Liver (tissue), 9 donors: ENCODE results near the gene PDE4D. TPM values are rescaled to one million over a fixed set of nuclear protein-coding genes. Genes with fewer than 3 reads are reported as not detected.

ENCODE experiments used
- DNase-seq: peaks from one replicate; pipeline ENCODE4 v3.0.0-alpha.2; 2017; ENCODE audit warnings: low spot score
- H3K27ac ChIP-seq, 2 donors: one replicate each; pipeline ENCODE4 v1.7.0; 2013; ENCODE audit warnings: inconsistent platforms in 2 of 2, low read length in 2 of 2, control low read depth in 1 of 2, low read depth in 1 of 2, mild to moderate bottlenecking in 1 of 2
- H3K27me3 ChIP-seq, 4 donors: one replicate each; pipeline versions ENCODE4 v1.6.1 to v1.7.0; 2013; ENCODE audit warnings: low read length in 3 of 4, inconsistent platforms in 1 of 4, mild to moderate bottlenecking in 1 of 4, moderate library complexity in 1 of 4; ENCODE audit not compliant: control insufficient read depth in 4 of 4, insufficient read depth in 4 of 4
- H3K36me3 ChIP-seq, 4 donors: one replicate each; pipeline versions ENCODE4 v1.6.1 to v1.7.0; 2013; ENCODE audit warnings: low read length in 3 of 4, mild to moderate bottlenecking in 3 of 4, low read depth in 1 of 4, moderate library complexity in 1 of 4; ENCODE audit not compliant: control insufficient read depth in 4 of 4, insufficient read depth in 3 of 4
- H3K4me1 ChIP-seq, 4 donors: one replicate each; pipeline versions ENCODE4 v1.6.1 to v1.7.0; 2013; ENCODE audit warnings: low read length in 3 of 4, mild to moderate bottlenecking in 3 of 4, moderate library complexity in 1 of 4; ENCODE audit not compliant: control insufficient read depth in 4 of 4, insufficient read depth in 4 of 4
- H3K4me3 ChIP-seq, 3 donors: one replicate each; pipeline versions ENCODE4 v1.6.1 to v1.7.0; 2013; ENCODE audit warnings: low read length in 3 of 3, control low read depth in 1 of 3, low read depth in 1 of 3, mild to moderate bottlenecking in 1 of 3
- H3K9ac ChIP-seq, 2 donors: one replicate each; pipeline ENCODE4 v1.7.0; 2013; ENCODE audit warnings: low read length in 2 of 2, mild to moderate bottlenecking in 2 of 2, moderate library complexity in 2 of 2, control low read depth in 1 of 2, low read depth in 1 of 2
- H3K9me3 ChIP-seq, 4 donors: one replicate each; pipeline versions ENCODE4 v1.6.1 to v1.7.0; 2013; ENCODE audit warnings: low read length in 3 of 4; ENCODE audit not compliant: control insufficient read depth in 4 of 4
- ATF3 ChIP-seq: IDR thresholded peaks from 2 replicates; pipeline ENCODE4 v1.6.1; 2016; ENCODE audit warnings: antibody characterized with exemption
- CTCF ChIP-seq: fragments of 150-350 bp; IDR thresholded peaks from 2 replicates; pipeline ENCODE4 v1.5.1; 2017; ENCODE audit warnings: improper control_type of control experiment, low read depth, low read length; ENCODE audit not compliant: missing input control
- EGR1 ChIP-seq, 2 donors: IDR thresholded peaks; 2 replicates each; pipeline ENCODE4 v1.6.1; 2016 to 2018; ENCODE audit warnings: antibody characterized with exemption in 2 of 2, low read depth in 2 of 2
- FOXA1 ChIP-seq: IDR thresholded peaks from 2 replicates; pipeline ENCODE4 v1.6.1; 2016; ENCODE audit warnings: antibody characterized with exemption
- FOXA2 ChIP-seq: IDR thresholded peaks from 2 replicates; pipeline ENCODE4 v1.6.1; 2016; ENCODE audit warnings: antibody characterized with exemption
- GABPA ChIP-seq, 2 donors: IDR thresholded peaks in 1 of 2; conservative IDR thresholded peaks in 1 of 2; 2 replicates each; pipeline ENCODE4 v1.6.1; 2016; ENCODE audit warnings: antibody characterized with exemption in 2 of 2, mild to moderate bottlenecking in 1 of 2, moderate library complexity in 1 of 2
- HNF4A ChIP-seq, 2 donors: conservative IDR thresholded peaks; 2 replicates each; pipeline ENCODE4 v1.6.1; 2016; ENCODE audit warnings: antibody characterized with exemption in 2 of 2, mild to moderate bottlenecking in 2 of 2
- HNF4G ChIP-seq: IDR thresholded peaks from 2 replicates; pipeline ENCODE4 v1.6.1; 2016; ENCODE audit warnings: antibody characterized with exemption
- JUND ChIP-seq, 2 donors: IDR thresholded peaks; 2 replicates each; pipeline ENCODE4 v1.6.1; 2016; ENCODE audit warnings: antibody characterized with exemption in 2 of 2
- MAX ChIP-seq: IDR thresholded peaks from 2 replicates; pipeline ENCODE4 v1.6.1; 2016; ENCODE audit warnings: antibody characterized with exemption
- RAD21 ChIP-seq, 2 donors: IDR thresholded peaks; 2 replicates each; pipeline ENCODE4 v1.6.1; 2016; ENCODE audit warnings: antibody characterized with exemption in 2 of 2, mild to moderate bottlenecking in 2 of 2
- RXRA ChIP-seq, 2 donors: IDR thresholded peaks; 2 replicates each; pipeline ENCODE4 v1.6.1; 2017 to 2018; ENCODE audit warnings: antibody characterized with exemption in 2 of 2, mild to moderate bottlenecking in 1 of 2
- SP1 ChIP-seq: IDR thresholded peaks from 2 replicates; pipeline ENCODE4 v1.6.1; 2018; ENCODE audit warnings: antibody characterized with exemption, mild to moderate bottlenecking
- TAF1 ChIP-seq: conservative IDR thresholded peaks from 2 replicates; pipeline ENCODE4 v1.6.1; 2016; ENCODE audit warnings: antibody characterized with exemption, mild to moderate bottlenecking
- YY1 ChIP-seq: IDR thresholded peaks from 2 replicates; pipeline ENCODE4 v1.6.1; 2016; ENCODE audit warnings: antibody characterized with exemption, mild to moderate bottlenecking
- ZBTB33 ChIP-seq: IDR thresholded peaks from 2 replicates; pipeline ENCODE4 v1.6.1; 2016; ENCODE audit warnings: antibody characterized with exemption
- WGBS: extraction: QIAGEN DNeasy Blood & Tissue Kit; methylation state at CpG from one replicate; pipeline ENCODE4 v1.1.7; 2013; 5-methylcytosine and 5-hydroxymethylcytosine counted together
- polyA plus RNA-seq, 2 donors: library from polyadenylated mRNA; stranded (reverse) in 1 of 2; unstranded in 1 of 2; fragments of 200-250 nt in 1 of 2; fragments of >200 nt in 1 of 2; fragmentation: Nextera tagmentation in 1 of 2; extraction: Ambion mirVana in 1 of 2; gene quantifications; one replicate each; pipeline versions ENCODE4 v1.2.1 to v1.2.3, GENCODE V29; 2013 to 2015
- total RNA-seq, 2 donors: library from RNA; depleted of rRNA; stranded (reverse); fragments of >200 nt; gene quantifications; one replicate each; pipeline ENCODE4 v1.2.3, GENCODE V29; 2014
- donor health status: healthy.
- donor health status: healthy.
- donor health status: healthy.
- donor health status: healthy.
- donor health status: healthy.

The PDE4D gene
- total and polyA plus RNA-seq, 4 donors = 0.67 to 11.9 (median 6.5) TPM

GRCh38 chr5:59251627-59252026, 641.9 kb downstream of the PDE4D start:
- H3K9ac ChIP-seq = no peak overlapping the region
- DNase-seq = no peak
- 84% methylated on average over 3 of the region's 3 CpGs for WGBS
- H3K36me3 ChIP-seq = no peaks in the 10 kb centered on the region
- TF ChIP-seq ZBTB33 (no peak), GABPA (IDR thresholded peaks at IDR 0.05 in 1 of 2, conservative IDR thresholded peaks at IDR 0.05 in 1 of 2) (no peak), EGR1 (IDR thresholded peaks at IDR 0.05; ENCODE audit: low read depth in 2 of 2) (no peak)
- no peaks in the 10 kb centered on the region for H3K4me1 ChIP-seq
- H3K9me3 ChIP-seq = no peaks in the 10 kb centered on the region
- peaks cover 0 to 2% (median 0%) of the 10 kb centered on the region in 4 donors for H3K27me3 ChIP-seq
- H3K4me3 ChIP-seq = no peak overlapping the region
- no peak overlapping the region for H3K27ac ChIP-seq

- WGBS = 93% methylated on average over 2 of the region's 2 CpGs
- Histone ChIP-seq H3K27me3 (peaks cover 0 to 2% (median 0%) of the 10 kb centered on the region in 4 donors), H3K9ac (no peak overlapping the region), H3K36me3 (no peaks in the 10 kb centered on the region), H3K4me3 (no peak overlapping the region), H3K27ac (no peak overlapping the region), H3K9me3 (no peaks in the 10 kb centered on the region), H3K4me1 (no peaks in the 10 kb centered on the region)
- DNase-seq = no peak
- TF ChIP-seq MAX (no peak), HNF4A (conservative IDR thresholded peaks at IDR 0.05) (no peak), RAD21 (IDR thresholded peaks at IDR 0.05) (no peak), FOXA1 (no peak), GABPA (IDR thresholded peaks at IDR 0.05 in 1 of 2, conservative IDR thresholded peaks at IDR 0.05 in 1 of 2) (no peak), FOXA2 (no peak), ZBTB33 (no peak), JUND (IDR thresholded peaks at IDR 0.05) (no peak), CTCF (no peak), SP1 (no peak), TAF1 (no peak)
Measured at GRCh38 chr5:59249726-59250125, 643.8 kb downstream of the PDE4D start.

- H3K9me3 ChIP-seq = no peaks in the 10 kb centered on the region
- no peaks in the 10 kb centered on the region for H3K4me1 ChIP-seq
- H3K36me3 ChIP-seq = no peaks in the 10 kb centered on the region
- no peak for DNase-seq
- no peak overlapping the region for H3K9ac ChIP-seq
- no peak overlapping the region for H3K4me3 ChIP-seq
- no peaks in the 10 kb centered on the region for H3K27me3 ChIP-seq
- H3K27ac ChIP-seq = no peak overlapping the region
- no peak for TF ChIP-seq CTCF
- no peak for TF ChIP-seq SP1
- no peak for TF ChIP-seq MAX
- TF ChIP-seq FOXA1 = no peak
- TF ChIP-seq ATF3 = no peak
- no peak for TF ChIP-seq FOXA2
- TF ChIP-seq HNF4G = no peak
- no peak for TF ChIP-seq ZBTB33
- TF ChIP-seq TAF1 = no peak
- no peak for TF ChIP-seq HNF4A (conservative IDR thresholded peaks at IDR 0.05)
- TF ChIP-seq YY1 = no peak
- TF ChIP-seq RXRA (IDR thresholded peaks at IDR 0.05) = no peak
- no peak for TF ChIP-seq GABPA (IDR thresholded peaks at IDR 0.05 in 1 of 2, conservative IDR thresholded peaks at IDR 0.05 in 1 of 2)
Measured at GRCh38 chr5:59249160-59249559, 644.4 kb downstream of the PDE4D start.
